ENCODE data around the gene MRTFA. TPM values are rescaled to one million over a fixed set of nuclear protein-coding genes. Genes with fewer than 3 reads are reported as not detected.

The MRTFA gene
- total RNA-seq, 3 donors from 2014 or later: 32.4 to 45.3 (median 35.0) TPM

GRCh38 chr22:40414838-40415505 lies 221.5 kb downstream of the MRTFA start:
- no peak for TF ChIP-seq CTCF (IDR thresholded peaks at IDR 0.05)
- DNase-seq (peak in 1 of 3 donors; percentile 45), ATAC-seq (peak; percentile 42)
- Histone ChIP-seq H3K4me1 (ENCODE audit: low read depth) (no peaks in the 10 kb centered on the region), H3K36me3 (ENCODE audit: low read depth) (no peaks in the 10 kb centered on the region), H3K9me3 (no peaks in the 10 kb centered on the region), H3K4me3 (no peak overlapping the region)
- intact Hi-C loops (cut with DNase I, micrococcal nuclease): no loop called here

GRCh38 chr22:40414311-40414710 lies 222.2 kb downstream of the MRTFA start:
- H3K9me3 ChIP-seq: no peaks in the 10 kb centered on the region
- intact Hi-C loops (cut with DNase I, micrococcal nuclease): no loop called here
- no peaks in the 10 kb centered on the region for H3K36me3 ChIP-seq (ENCODE audit: low read depth)
- ATAC-seq (no peak), DNase-seq (no peak)
- H3K4me1 ChIP-seq (ENCODE audit: low read depth): no peaks in the 10 kb centered on the region
- TF ChIP-seq CTCF (IDR thresholded peaks at IDR 0.05): no peak
- H3K4me3 ChIP-seq: no peak overlapping the region

GRCh38 chr22:40413873-40414272 lies 222.6 kb downstream of the MRTFA start:
- Histone ChIP-seq H3K9me3 (no peaks in the 10 kb centered on the region), H3K4me3 (no peak overlapping the region), H3K4me1 (ENCODE audit: low read depth) (no peaks in the 10 kb centered on the region), H3K36me3 (ENCODE audit: low read depth) (no peaks in the 10 kb centered on the region)
- no peak for TF ChIP-seq CTCF (IDR thresholded peaks at IDR 0.05)
- intact Hi-C loops (cut with DNase I, micrococcal nuclease): no loop called here
- ATAC-seq (no peak), DNase-seq (peak in 1 of 3 donors; percentile 27)

GRCh38 chr22:40412441-40412840 lies 224.1 kb downstream of the MRTFA start:
- Histone ChIP-seq H3K36me3 (ENCODE audit: low read depth) (no peaks in the 10 kb centered on the region), H3K4me1 (ENCODE audit: low read depth) (no peaks in the 10 kb centered on the region), H3K9me3 (no peaks in the 10 kb centered on the region), H3K4me3 (no peak overlapping the region)
- TF ChIP-seq CTCF (IDR thresholded peaks at IDR 0.05): no peak
- DNase-seq: peak in 1 of 3 donors; percentile 2
- intact Hi-C loops (cut with DNase I, micrococcal nuclease): no loop called here
- ATAC-seq: no peak

- intact Hi-C loops (cut with DNase I, micrococcal nuclease): no loop called here
- no peaks in the 10 kb centered on the region for H3K9me3 ChIP-seq
- ATAC-seq (no peak), DNase-seq (peak in 1 of 3 donors; percentile 27)
- no peak overlapping the region for H3K4me3 ChIP-seq
- TF ChIP-seq CTCF (IDR thresholded peaks at IDR 0.05): no peak
- no peaks in the 10 kb centered on the region for H3K36me3 ChIP-seq (ENCODE audit: low read depth)
- H3K4me1 ChIP-seq (ENCODE audit: low read depth): no peaks in the 10 kb centered on the region
These were observed 225.0 kb downstream of the MRTFA start for GRCh38 chr22:40411506-40411861.

All from mucosa of descending colon (tissue), 3 donors.